IMR-90 (cell line): ENCODE results near the gene PNISR. TPM values are rescaled to one million over a fixed set of nuclear protein-coding genes. Genes with fewer than 3 reads are reported as not detected.

Source experiments
- ATAC-seq: fragments of 200-7000 bp; cut with Tn5 transposase; 2 replicates; pipeline ENCODE4 v1.9.1; 2020; ENCODE audit warnings: low read depth, mild to moderate bottlenecking, moderate library complexity
- BruUV-seq: library from RNA; stranded (reverse); fragments of 400-500 nt; replicated peaks from 2 replicates; lab custom pipeline; 2021; lab: Mats Ljungman, UMichigan
- CTCF ChIA-PET: fragments of 300-600 bp; formaldehyde crosslinking; extraction: SDS; loops from one replicate; lab custom pipeline; 2021; ENCODE audit warnings: antibody characterized with exemption; lab: Yijun Ruan, JAX
- POLR2A ChIA-PET: fragments of 300-600 bp; sonication (Branson Sonifier 250); formaldehyde crosslinking; loops from one replicate; lab custom pipeline; 2022; ENCODE audit warnings: antibody characterized with exemption; ENCODE audit not compliant: unreplicated experiment; lab: Charles Lee
- DNase-seq: peaks from one replicate; pipeline ENCODE4 v3.0.0; 2013
- H2AFZ ChIP-seq: replicated peaks from 2 replicates; pipeline ENCODE3; 2013; ENCODE audit warnings: low read length, mild to moderate bottlenecking; ENCODE audit not compliant: poor library complexity
- H2AK5ac ChIP-seq: 2 replicates; pipeline ENCODE4 v1.6.1; 2013; ENCODE audit warnings: low read depth, low read length, inconsistent platforms
- H2AK9ac ChIP-seq: replicated peaks from 2 replicates; pipeline ENCODE3; 2013; ENCODE audit warnings: mild to moderate bottlenecking, low read depth, low read length, moderate library complexity; ENCODE audit not compliant: poor library complexity
- H2BK120ac ChIP-seq: 2 replicates; pipeline ENCODE4 v1.6.1; 2013; ENCODE audit warnings: low read depth, low read length, inconsistent platforms
- H2BK15ac ChIP-seq: 3 replicates; pipeline ENCODE4 v1.6.1; 2013; ENCODE audit warnings: low read depth, low read length, inconsistent platforms
- H2BK20ac ChIP-seq: 2 replicates; pipeline ENCODE4 v1.6.1; 2013; ENCODE audit warnings: low read depth, mild to moderate bottlenecking, inconsistent platforms, low read length, moderate library complexity
- H2BK5ac ChIP-seq: 2 replicates; pipeline ENCODE4 v1.6.1; 2013; ENCODE audit warnings: mild to moderate bottlenecking, low read depth, low read length, inconsistent platforms; ENCODE audit not compliant: poor library complexity, severe bottlenecking
- H3K14ac ChIP-seq: replicated peaks from 2 replicates; pipeline ENCODE4 v1.6.1; 2013; ENCODE audit warnings: low read depth, low read length, inconsistent platforms
- H3K18ac ChIP-seq: 2 replicates; pipeline ENCODE4 v1.6.1; 2013; ENCODE audit warnings: low read depth, low read length, control low read depth
- H3K23ac ChIP-seq: 2 replicates; pipeline ENCODE4 v1.6.1; 2013; ENCODE audit warnings: low read depth, low read length, inconsistent platforms
- H3K27ac ChIP-seq: 2 replicates; pipeline ENCODE4 v1.5.1; 2013; ENCODE audit warnings: mild to moderate bottlenecking, control low read depth, low read length; ENCODE audit not compliant: insufficient read depth
- H3K27me3 ChIP-seq: 2 replicates; pipeline ENCODE4 v1.6.1; 2013; ENCODE audit warnings: low read length; ENCODE audit not compliant: control insufficient read depth, insufficient read depth
- H3K36me3 ChIP-seq: 2 replicates; pipeline ENCODE4 v1.6.1; 2013; ENCODE audit warnings: low read length, mixed read lengths; ENCODE audit not compliant: control insufficient read depth, insufficient read depth
- H3K4ac ChIP-seq: 2 replicates; pipeline ENCODE4 v1.6.1; 2013; ENCODE audit warnings: low read depth, low read length, inconsistent platforms
- H3K4me1 ChIP-seq: 2 replicates; pipeline ENCODE4 v1.6.1; 2013; ENCODE audit warnings: low read length, mixed read lengths; ENCODE audit not compliant: control insufficient read depth, insufficient read depth
- H3K4me2 ChIP-seq: 2 replicates; pipeline ENCODE4 v1.6.1; 2013; ENCODE audit warnings: low read depth, mild to moderate bottlenecking, control low read depth, low read length, moderate library complexity
- H3K4me3 ChIP-seq: 2 replicates; pipeline ENCODE4 v1.5.1; 2013; ENCODE audit warnings: low read depth, mild to moderate bottlenecking, control low read depth, low read length, moderate library complexity; ENCODE audit not compliant: insufficient read depth
- H3K56ac ChIP-seq: 2 replicates; pipeline ENCODE4 v1.6.1; 2013; ENCODE audit warnings: low read length, inconsistent platforms; ENCODE audit not compliant: insufficient read depth; ENCODE audit errors: extremely low read depth
- H3K79me1 ChIP-seq, 2 experiments: 2 replicates each; pipeline ENCODE4 v1.6.1; 2013; ENCODE audit warnings: low read length in 2 of 2, inconsistent platforms in 1 of 2, low read depth in 1 of 2
- H3K9ac ChIP-seq: 2 replicates; pipeline ENCODE4 v1.6.1; 2013; ENCODE audit warnings: low read depth, low read length, control low read depth
- H3K9me1 ChIP-seq: 2 replicates; pipeline ENCODE4 v1.6.1; 2013; ENCODE audit warnings: low read length, inconsistent platforms; ENCODE audit not compliant: insufficient read depth
- H3K9me3 ChIP-seq: 2 replicates; pipeline ENCODE4 v1.6.1; 2013; ENCODE audit warnings: low read length; ENCODE audit not compliant: control insufficient read depth, insufficient read depth
- H4K20me1 ChIP-seq: 2 replicates; pipeline ENCODE4 v1.6.1; 2013; ENCODE audit warnings: low read length, inconsistent platforms; ENCODE audit not compliant: insufficient read depth
- H4K5ac ChIP-seq: 2 replicates; pipeline ENCODE4 v1.6.1; 2013; ENCODE audit warnings: mild to moderate bottlenecking, low read depth, low read length, control low read depth
- H4K8ac ChIP-seq, 2 experiments: 2 replicates each; pipeline ENCODE4 v1.6.1; 2013; ENCODE audit warnings: low read depth in 2 of 2, low read length in 2 of 2, control low read depth in 1 of 2, inconsistent platforms in 1 of 2
- H4K91ac ChIP-seq: 2 replicates; pipeline ENCODE4 v1.6.1; 2013; ENCODE audit warnings: low read depth, low read length, inconsistent platforms; ENCODE audit not compliant: insufficient read depth
- NFE2L2 ChIP-seq: fragments of 150-350 bp; IDR thresholded peaks from 2 replicates; pipeline ENCODE4 v1.6.1; 2016; ENCODE audit warnings: low read depth, mild to moderate bottlenecking, low read length
- RAD21 ChIP-seq: IDR thresholded peaks from 2 replicates; pipeline ENCODE4 v1.6.1; 2012; ENCODE audit warnings: low read length, improper control_type of control experiment
- WGBS, 2 experiments: methylation state at CpG; one replicate each; pipeline versions ENCODE4 v1.1.5 to v1.1.7; 2013; ENCODE audit warnings: missing lambda C conversion rate in 2 of 2; ENCODE audit not compliant: insufficient read length in 1 of 2; ENCODE audit errors: extremely low coverage in 2 of 2; 5-methylcytosine and 5-hydroxymethylcytosine counted together
- dilution Hi-C: fragments of 300-500 bp; cut with HindIII; formaldehyde crosslinking; loops from one replicate; pipeline ENCODE4 v1.14.3; 2018; ENCODE audit warnings: low sequenced_read_pairs; ENCODE audit not compliant: unreplicated experiment
- in situ Hi-C: fragments of 300-500 bp; cut with MboI; formaldehyde crosslinking; loops from 3 replicates; pipeline ENCODE4 v1.14.3; 2019; ENCODE audit warnings: low sequenced_read_pairs, inconsistent platforms, mixed read lengths
- intact Hi-C: fragments of 100-400 bp; cut with micrococcal nuclease; formaldehyde crosslinking; loops from 2 replicates; pipeline ENCODE4 v1.10.0; 2022
- polyA plus RNA-seq, 3 experiments: library from polyadenylated mRNA; depleted of rRNA; stranded (reverse); fragments of >200 nt; gene quantifications; 2 replicates each; pipeline ENCODE4 v1.2.3, GENCODE V29; 2012; ENCODE audit warnings: low replicate concordance in 1 of 3
- total RNA-seq: library from RNA; depleted of rRNA; stranded (reverse); fragments of >200 nt; gene quantifications from 2 replicates; pipeline ENCODE4 v1.2.3, GENCODE V29; 2012
- TF ChIP-seq, protein P1 (sequence below): conservative IDR thresholded peaks from 2 replicates; pipeline ENCODE4 v1.5.1; 2012; ENCODE audit warnings: mild to moderate bottlenecking, low read depth, low read length, improper control_type of control experiment

PNISR gene
- total and polyA plus RNA-seq, 2 of the 4 experiments (the other 2 are of a cell fraction), result 44.5 to 46.2 TPM

DNA sequence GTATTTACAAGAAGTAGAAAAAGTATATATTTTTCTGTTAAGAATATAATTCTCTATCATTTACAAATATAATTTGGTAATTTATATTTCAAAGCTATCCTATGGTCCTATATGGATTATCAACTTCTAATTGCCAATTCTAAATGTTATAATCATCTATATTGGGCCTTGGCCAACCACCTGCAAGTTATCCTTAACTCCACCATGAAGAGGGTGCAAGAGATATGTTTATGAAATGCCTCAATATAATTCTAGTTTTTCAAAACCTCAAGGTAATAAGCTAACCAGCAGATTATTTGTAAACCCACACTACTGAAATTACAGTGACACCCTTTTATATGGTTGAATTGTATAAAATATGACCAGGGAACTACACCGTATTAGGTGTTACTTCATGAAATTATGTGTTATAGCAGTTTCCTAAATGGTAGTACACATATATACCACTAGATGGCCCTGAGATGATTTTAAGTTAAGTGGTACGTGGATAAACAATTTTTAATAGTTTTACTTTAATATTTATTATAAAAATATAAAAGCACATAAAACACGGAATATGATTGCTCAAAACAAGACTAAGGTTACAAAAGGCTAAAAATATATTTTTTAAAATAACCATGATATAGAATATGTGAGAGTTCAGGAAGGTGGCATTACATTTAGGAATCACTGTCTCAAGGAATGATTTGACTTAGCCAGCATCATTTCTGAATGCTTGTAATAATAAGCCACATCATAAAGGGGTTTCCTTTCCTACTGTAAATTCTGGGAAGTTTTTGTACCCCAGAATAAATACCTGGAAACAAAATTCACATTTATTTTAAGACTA, 9.8 kb upstream of the PNISR start:
- ATAC-seq (peak; percentile 79), DNase-seq (peak; percentile 44)
- Histone ChIP-seq H3K4me2 (no peak overlapping the region), H2BK15ac (no peak overlapping the region), H2AK5ac (no peak overlapping the region), H3K79me1 (peaks cover 0 to 3% of the 10 kb centered on the region in 2 experiments; a peak in 1 of 4 replicates), H2AK9ac (no peak overlapping the region), H3K27ac (no peak overlapping the region), H3K9me1 (peaks cover 3% of the 10 kb centered on the region), H3K36me3 (peaks cover 4% of the 10 kb centered on the region; the same call in 1 of the 2 replicates), H3K27me3 (no peaks in the 10 kb centered on the region), H3K9ac (no peak overlapping the region), H4K8ac (no peak overlapping the region), H3K23ac (no peak overlapping the region), H2AFZ (no peak overlapping the region), H2BK5ac (no peak overlapping the region), H3K4me3 (no peak overlapping the region), H2BK120ac (no peak overlapping the region), H3K4ac (no peak overlapping the region), H3K14ac (no peak overlapping the region), H4K20me1 (no peaks in the 10 kb centered on the region), H3K56ac (no peak overlapping the region), H4K91ac (no peak overlapping the region), H4K5ac (no peak overlapping the region), H3K18ac (no peak overlapping the region), H3K4me1 (peaks cover 5% of the 10 kb centered on the region; the same call in 1 of the 2 replicates), H2BK20ac (no peak overlapping the region), H3K9me3 (no peaks in the 10 kb centered on the region)
- in situ Hi-C loops, result no loop called here
- ChIA-PET CTCF (interaction anchor here (0.8 to 1.1 kb wide), 3 partner anchors 9 to 23 kb away, joined by 3 to 5 read pairs (median 4); no protein-coding TSS in a partner anchor), POLR2A (no interaction called here)
- dilution Hi-C loops, result no loop called here
- TF ChIP-seq NFE2L2 (no peak), RAD21 (peak; percentile 21; the same call in 1 of the 2 replicates)
- TF ChIP-seq, protein P1, sequence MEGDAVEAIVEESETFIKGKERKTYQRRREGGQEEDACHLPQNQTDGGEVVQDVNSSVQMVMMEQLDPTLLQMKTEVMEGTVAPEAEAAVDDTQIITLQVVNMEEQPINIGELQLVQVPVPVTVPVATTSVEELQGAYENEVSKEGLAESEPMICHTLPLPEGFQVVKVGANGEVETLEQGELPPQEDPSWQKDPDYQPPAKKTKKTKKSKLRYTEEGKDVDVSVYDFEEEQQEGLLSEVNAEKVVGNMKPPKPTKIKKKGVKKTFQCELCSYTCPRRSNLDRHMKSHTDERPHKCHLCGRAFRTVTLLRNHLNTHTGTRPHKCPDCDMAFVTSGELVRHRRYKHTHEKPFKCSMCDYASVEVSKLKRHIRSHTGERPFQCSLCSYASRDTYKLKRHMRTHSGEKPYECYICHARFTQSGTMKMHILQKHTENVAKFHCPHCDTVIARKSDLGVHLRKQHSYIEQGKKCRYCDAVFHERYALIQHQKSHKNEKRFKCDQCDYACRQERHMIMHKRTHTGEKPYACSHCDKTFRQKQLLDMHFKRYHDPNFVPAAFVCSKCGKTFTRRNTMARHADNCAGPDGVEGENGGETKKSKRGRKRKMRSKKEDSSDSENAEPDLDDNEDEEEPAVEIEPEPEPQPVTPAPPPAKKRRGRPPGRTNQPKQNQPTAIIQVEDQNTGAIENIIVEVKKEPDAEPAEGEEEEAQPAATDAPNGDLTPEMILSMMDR, result peak; percentile 59
- no TSS peak for BruUV-seq
- intact Hi-C loops, result no loop called here
- WGBS, 2 experiments, result no CpG with 5 or more reads among the region's 3 CpGs
